ENCODE results near the gene RPTOR.

GRCh38 chr17:80577876-80578570 is 33.4 kb downstream of the RPTOR start:
- no peak for TF ChIP-seq PATZ1 (CRISPR knock-in tag; IDR thresholded peaks at IDR 0.05; ENCODE audit: borderline replicate concordance)
- no peak for TF ChIP-seq CSDC2 (CRISPR knock-in tag; IDR thresholded peaks at IDR 0.05)
- TF ChIP-seq RARB (CRISPR knock-in tag; IDR thresholded peaks at IDR 0.05): no peak
- TF ChIP-seq CREB5 (CRISPR knock-in tag; IDR thresholded peaks at IDR 0.05; ENCODE audit: low read depth): no peak
- TF ChIP-seq CSRNP3 (CRISPR knock-in tag; IDR thresholded peaks at IDR 0.05): no peak
- no peak for TF ChIP-seq ZFP30 (CRISPR knock-in tag; IDR thresholded peaks at IDR 0.05)
- no peak for TF ChIP-seq GLIS3 (CRISPR knock-in tag; IDR thresholded peaks at IDR 0.05)
- TF ChIP-seq BACH2 (CRISPR knock-in tag; IDR thresholded peaks at IDR 0.05; ENCODE audit: borderline replicate concordance): no peak
- TF ChIP-seq ZNF70 (CRISPR knock-in tag; IDR thresholded peaks at IDR 0.05): no peak
- TF ChIP-seq ISL1 (CRISPR knock-in tag; IDR thresholded peaks at IDR 0.05): no peak
- no peak for TF ChIP-seq ZFP3 (CRISPR knock-in tag; IDR thresholded peaks at IDR 0.05)

Data from SK-N-SH treated with all-trans-retinoic acid at 6 μM for 48 hours (cell line).